ENCODE data around the gene KCTD17.

Gene KCTD17

DNA sequence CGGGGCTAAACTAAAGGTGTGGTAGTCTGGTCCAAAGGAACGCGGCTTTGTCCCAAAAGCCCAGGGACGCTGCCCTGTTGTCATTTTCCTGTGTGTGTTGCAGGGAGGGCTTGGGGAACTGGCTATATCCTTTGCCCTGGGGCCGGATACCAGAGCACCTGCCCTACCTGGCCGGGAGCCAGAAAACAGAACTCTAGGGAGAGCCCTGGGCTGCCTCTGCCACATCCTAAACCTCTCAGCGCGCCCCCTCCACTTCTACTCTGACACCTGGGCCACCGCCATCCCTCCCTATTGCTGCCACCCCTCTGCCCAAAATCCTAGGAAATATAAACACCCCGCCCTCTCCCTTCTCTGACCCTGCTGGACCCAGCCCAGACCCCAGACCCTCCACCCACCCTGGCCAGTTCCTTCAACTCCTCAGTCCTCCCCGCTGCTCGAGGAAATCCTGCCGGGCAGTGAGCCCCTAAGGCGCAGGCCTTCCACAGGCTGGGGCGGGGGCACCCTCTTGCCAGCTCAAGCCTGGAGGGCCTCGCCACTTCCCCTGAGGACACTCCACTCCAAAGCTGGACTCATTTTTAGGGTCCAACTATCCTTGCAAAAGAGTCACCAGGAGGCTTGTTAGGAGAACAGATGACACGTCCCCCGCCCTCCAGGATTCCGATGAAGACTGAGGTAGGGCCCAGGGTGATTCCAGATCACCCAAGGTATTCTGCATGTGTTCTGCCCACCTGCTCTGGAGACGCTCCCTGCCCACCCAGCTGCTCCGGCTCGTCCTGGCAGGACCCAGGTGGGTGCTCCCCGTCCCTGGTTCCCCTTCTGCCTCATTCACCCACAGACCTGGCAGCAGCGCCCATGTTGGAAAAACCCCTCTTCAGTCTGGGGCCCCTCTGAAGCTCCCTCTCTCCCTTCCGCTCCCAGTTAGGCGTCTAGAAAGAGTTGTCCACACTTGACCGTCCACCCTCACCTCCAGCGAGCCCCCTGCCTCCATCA, 12.2 kb downstream of the KCTD17 start:
- H3K27ac ChIP-seq: no peak overlapping the region
- TF ChIP-seq, protein P1, sequence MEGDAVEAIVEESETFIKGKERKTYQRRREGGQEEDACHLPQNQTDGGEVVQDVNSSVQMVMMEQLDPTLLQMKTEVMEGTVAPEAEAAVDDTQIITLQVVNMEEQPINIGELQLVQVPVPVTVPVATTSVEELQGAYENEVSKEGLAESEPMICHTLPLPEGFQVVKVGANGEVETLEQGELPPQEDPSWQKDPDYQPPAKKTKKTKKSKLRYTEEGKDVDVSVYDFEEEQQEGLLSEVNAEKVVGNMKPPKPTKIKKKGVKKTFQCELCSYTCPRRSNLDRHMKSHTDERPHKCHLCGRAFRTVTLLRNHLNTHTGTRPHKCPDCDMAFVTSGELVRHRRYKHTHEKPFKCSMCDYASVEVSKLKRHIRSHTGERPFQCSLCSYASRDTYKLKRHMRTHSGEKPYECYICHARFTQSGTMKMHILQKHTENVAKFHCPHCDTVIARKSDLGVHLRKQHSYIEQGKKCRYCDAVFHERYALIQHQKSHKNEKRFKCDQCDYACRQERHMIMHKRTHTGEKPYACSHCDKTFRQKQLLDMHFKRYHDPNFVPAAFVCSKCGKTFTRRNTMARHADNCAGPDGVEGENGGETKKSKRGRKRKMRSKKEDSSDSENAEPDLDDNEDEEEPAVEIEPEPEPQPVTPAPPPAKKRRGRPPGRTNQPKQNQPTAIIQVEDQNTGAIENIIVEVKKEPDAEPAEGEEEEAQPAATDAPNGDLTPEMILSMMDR (IDR thresholded peaks at IDR 0.05): no peak
- no peak for TF ChIP-seq ZFX (IDR thresholded peaks at IDR 0.05; ENCODE audit: borderline replicate concordance)

DNA sequence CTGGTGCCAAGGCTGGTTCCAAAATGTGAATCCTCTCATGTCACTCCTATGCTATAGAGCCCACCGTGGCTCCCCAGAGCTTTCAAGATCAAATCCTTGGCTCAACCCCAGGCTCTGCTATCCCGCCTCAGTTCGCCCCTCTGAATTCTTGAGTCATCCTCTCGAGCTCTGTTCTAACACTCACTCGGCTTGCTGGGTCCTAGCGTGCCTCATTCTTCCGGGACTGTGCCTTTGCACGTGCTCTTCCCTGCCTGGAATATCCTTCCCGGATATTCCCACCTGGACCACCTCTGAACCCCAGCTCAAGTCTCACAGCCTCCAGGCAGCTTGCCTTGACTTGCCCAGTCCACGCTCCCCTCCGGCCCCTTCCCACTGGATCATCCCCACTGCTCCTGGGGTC, 13.0 kb downstream of the KCTD17 start:
- no peak overlapping the region for H3K27ac ChIP-seq
- no peak for TF ChIP-seq ZFX (IDR thresholded peaks at IDR 0.05; ENCODE audit: borderline replicate concordance)
- TF ChIP-seq, protein P1 (IDR thresholded peaks at IDR 0.05): no peak

DNA sequence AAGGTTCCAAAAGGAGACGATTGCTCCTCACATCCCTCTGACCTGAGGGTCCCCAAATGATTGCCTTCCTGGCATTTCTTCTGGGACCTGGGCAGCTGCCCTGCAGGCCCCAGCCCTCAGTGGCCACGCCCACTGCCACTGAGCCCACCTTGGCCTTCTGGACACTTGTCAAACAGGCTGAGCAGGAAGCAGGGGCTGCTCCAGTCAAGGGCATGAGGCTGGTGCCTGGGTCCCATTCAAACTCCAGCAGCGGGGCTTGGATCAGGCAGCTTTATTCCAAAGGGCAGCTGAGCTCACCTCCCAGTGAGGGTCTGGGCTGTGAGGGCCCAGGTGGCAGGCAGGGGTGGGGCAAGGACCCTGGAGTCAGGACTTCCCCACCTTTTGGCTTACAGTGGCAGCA, 13.6 kb downstream of the KCTD17 start:
- TF ChIP-seq ZFX (IDR thresholded peaks at IDR 0.05; ENCODE audit: borderline replicate concordance): no peak
- TF ChIP-seq, protein P1 (IDR thresholded peaks at IDR 0.05): no peak
- no peak overlapping the region for H3K27ac ChIP-seq

DNA sequence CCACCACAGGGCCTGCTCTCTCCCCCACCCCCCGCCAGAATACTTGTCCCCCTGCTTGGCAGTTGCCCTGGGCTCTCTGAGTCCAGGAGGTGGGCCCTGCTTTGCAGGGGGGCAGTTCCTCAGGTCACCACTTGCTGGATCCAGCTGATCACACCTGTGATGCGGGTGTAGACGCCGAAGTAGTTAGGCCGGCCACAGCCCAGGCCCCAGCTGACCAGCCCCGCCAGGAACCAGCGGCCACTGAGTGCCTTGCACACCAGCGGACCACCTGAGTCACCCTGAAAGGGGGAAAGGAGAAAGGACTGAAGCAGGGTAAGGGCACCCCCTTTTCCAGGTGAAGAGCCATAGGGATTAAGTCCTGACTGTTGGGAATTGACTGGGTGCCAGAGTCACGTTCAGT, 14.4 kb downstream of the KCTD17 start:
- TF ChIP-seq, protein P1 (IDR thresholded peaks at IDR 0.05): no peak
- no peak for TF ChIP-seq ZFX (IDR thresholded peaks at IDR 0.05; ENCODE audit: borderline replicate concordance)
- H3K27ac ChIP-seq: no peak overlapping the region

DNA sequence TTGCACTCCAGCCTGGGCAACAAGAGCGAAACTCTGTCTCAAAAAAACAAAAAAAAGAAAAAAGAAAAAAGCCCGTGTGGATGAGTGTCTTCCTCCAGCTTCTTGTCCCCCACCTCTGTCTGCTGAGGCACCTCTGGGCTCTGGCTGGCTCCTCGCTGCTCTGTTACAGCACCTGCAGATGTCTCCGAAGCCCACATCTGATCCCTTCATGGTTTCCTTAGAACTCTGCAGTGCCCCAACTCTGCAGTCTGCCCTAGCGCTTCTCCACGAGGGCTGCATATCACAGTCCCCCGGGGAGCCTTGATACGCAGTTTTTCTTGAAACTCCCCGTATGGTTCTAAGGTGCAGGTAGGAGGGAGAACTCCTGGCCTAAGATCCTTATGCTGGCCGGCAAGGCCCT, 15.9 kb downstream of the KCTD17 start:
- no peak for TF ChIP-seq ZFX (IDR thresholded peaks at IDR 0.05; ENCODE audit: borderline replicate concordance)
- TF ChIP-seq, protein P1 (IDR thresholded peaks at IDR 0.05): no peak
- H3K27ac ChIP-seq: no peak overlapping the region

DNA sequence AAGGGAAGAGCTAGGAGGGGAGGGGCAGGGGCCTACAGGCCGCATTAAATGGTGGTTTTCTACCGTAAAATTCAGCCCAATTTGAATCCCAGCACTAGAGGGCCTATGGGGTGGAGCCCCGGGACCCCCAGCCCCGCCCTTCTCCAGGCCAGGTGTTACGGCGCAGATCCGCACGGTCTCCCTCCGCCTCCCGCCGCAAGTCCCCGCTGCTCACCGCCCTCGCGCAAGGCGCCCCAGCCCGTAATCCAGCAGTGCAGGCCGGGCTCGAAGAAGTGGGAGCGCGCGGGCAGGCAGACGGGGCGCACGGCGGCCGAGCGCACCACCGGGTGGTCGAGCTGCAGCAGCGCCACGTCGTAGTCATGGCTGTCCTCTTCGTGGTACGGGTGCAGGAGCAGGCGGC, 17.3 kb downstream of the KCTD17 start:
- TF ChIP-seq, protein P1 (IDR thresholded peaks at IDR 0.05): no peak
- TF ChIP-seq ZFX (IDR thresholded peaks at IDR 0.05; ENCODE audit: borderline replicate concordance): no peak
- no peak overlapping the region for H3K27ac ChIP-seq

DNA sequence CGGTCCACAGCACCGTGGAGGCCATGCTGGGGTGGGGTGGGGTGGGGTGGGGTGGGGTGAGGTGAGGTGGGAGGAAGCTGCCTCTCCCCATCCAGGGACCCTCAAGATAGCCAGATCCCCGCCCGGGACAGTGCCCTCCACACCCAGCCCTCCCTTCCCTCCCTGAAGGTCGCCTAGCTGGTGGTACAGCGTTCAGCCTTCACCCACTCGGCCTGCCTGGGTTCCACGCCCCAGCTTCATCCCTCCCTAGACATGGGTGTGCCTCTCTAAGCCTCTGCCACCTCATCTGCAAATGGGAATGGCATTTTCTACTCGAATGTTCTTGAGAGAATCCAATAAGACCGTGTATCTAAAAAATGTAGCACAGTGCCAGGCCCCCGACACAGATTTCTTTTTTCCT, 17.8 kb downstream of the KCTD17 start:
- no peak overlapping the region for H3K27ac ChIP-seq
- no peak for TF ChIP-seq ZFX (IDR thresholded peaks at IDR 0.05; ENCODE audit: borderline replicate concordance)
- TF ChIP-seq, protein P1 (IDR thresholded peaks at IDR 0.05): no peak

Measured in 22Rv1 (cell line).